ENCODE measurements around the gene BMP2K. TPM values are rescaled to one million over a fixed set of nuclear protein-coding genes. Genes with fewer than 3 reads are reported as not detected.

The BMP2K gene
- 10 to 100 TPM; 13.3 to 25.6 (median 17.1) TPM for total RNA-seq
- 1 to 10 TPM; 3.1 to 3.8 TPM for polyA plus RNA-seq
- total RNA-seq = 22.2 reads per million, percentile 53 among the genes with 10 or more reads in this experiment

DNA sequence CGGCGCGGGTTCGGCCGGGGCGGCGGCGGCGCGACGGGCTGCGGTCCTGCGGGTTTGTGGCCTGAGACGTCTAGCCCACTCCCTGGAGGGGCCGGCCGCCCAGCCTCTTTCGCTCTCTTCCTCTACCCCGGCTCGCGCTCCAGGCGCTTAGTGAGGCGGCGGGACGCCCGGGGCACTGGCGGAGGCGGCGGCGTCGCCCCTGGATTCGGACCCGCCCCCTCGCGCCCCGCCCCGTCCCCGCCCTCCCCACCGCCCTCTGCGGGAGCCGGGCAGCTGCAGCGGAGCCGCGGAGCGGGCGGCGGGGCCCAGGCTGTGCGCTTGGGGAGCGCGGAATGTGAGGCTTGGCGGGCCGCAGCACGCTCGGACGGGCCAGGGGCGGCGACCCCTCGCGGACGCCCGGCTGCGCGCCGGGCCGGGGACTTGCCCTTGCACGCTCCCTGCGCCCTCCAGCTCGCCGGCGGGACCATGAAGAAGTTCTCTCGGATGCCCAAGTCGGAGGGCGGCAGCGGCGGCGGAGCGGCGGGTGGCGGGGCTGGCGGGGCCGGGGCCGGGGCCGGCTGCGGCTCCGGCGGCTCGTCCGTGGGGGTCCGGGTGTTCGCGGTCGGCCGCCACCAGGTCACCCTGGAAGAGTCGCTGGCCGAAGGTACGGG is at the start of gene BMP2K:
Gene BMP2K (plus strand): TSS at position 272 of the 650 bp plus-strand sequence. CDS start 194 bp downstream, at position 466.
- DNase-seq = peak; percentile 65 to 90 (median 83)
- Mint-ChIP-seq H3K27me3 (no peaks in the 10 kb centered on the region), H3K36me3 (no peaks in the 10 kb centered on the region), H3K9me3 (no peaks in the 10 kb centered on the region), H3K4me1 (peaks cover 7 to 30% (median 13%) of the 10 kb centered on the region in 7 donors), H3K4me3 (peak within 1 kb of the TSS; percentile 88 to 98 (median 96)), H3K27ac (peak within 1 kb of the TSS; percentile 91 to 98 (median 97))
- intact Hi-C loops (cut with micrococcal nuclease) = loop anchor here (1.0 to 10.0 kb wide), 18 partner anchors 53 to 1729 kb away; partner anchors contain the start of genes CCNG2 (in 2 of the 2), PAQR3 (in 2 of the 2) and ANTXR2 (in 1 of the 2)
- Histone ChIP-seq H3K4me1 (ENCODE audit: control insufficient read depth in 2 of 2, insufficient read depth in 2 of 2, low read length in 2 of 2) (peaks cover 4 to 14% of the 10 kb centered on the region in 2 donors), H3K36me3 (ENCODE audit: control insufficient read depth in 2 of 3, insufficient read depth in 3 of 3, low read length in 3 of 3) (peaks cover 0 to 4% (median 0%) of the 10 kb centered on the region in 3 experiments), H3K4me3 (ENCODE audit: low read length) (peak within 1 kb of the TSS; percentile 87), H3K9me3 (ENCODE audit: control insufficient read depth in 2 of 3, low read length in 3 of 3) (no peaks in the 10 kb centered on the region), H3K27ac (ENCODE audit: low read depth, low read length) (peak within 1 kb of the TSS; percentile 78), H3K27me3 (ENCODE audit: control insufficient read depth in 2 of 2, insufficient read depth in 2 of 2, low read length in 2 of 2) (no peaks in the 10 kb centered on the region)
- ChIA-PET CTCF (interaction anchor here (0.6 kb wide), 1 partner anchor 124 kb away, joined by 3 read pairs; no protein-coding TSS in a partner anchor), POLR2A (interaction anchor here (1.2 to 1.4 kb wide), 2 partner anchors 121 to 132 kb away, joined by 3 read pairs; no protein-coding TSS in a partner anchor)
- peak; percentile 89 for ATAC-seq

DNA sequence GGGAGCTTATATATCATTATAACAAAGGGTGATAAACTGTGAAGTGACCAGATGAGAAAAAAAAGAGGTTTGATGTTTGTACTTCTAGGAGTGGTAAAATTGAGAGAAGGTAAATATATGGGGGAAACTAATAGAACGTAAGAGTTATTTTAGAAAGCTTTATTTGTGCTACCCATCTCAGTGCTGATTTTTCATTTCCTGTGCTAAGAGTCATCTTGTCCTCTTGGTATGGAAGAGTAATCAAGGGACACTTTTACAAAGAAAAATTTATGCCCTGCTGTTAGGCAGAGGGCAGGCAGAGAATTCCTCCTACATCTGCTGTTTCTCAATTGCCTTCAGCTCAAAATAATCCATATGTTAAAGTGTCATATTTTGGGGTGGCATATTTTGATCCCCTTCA is 49.6 kb upstream of the BMP2K start:
- Histone ChIP-seq H3K4me1 (ENCODE audit: control insufficient read depth in 2 of 2, insufficient read depth in 2 of 2, low read length in 2 of 2) (peaks cover 0 to 4% of the 10 kb centered on the region in 2 donors), H3K27me3 (ENCODE audit: control insufficient read depth in 2 of 2, insufficient read depth in 2 of 2, low read length in 2 of 2) (no peaks in the 10 kb centered on the region), H3K36me3 (ENCODE audit: control insufficient read depth in 2 of 3, insufficient read depth in 3 of 3, low read length in 3 of 3) (no peaks in the 10 kb centered on the region), H3K4me3 (ENCODE audit: low read length) (no peak overlapping the region), H3K27ac (ENCODE audit: low read depth, low read length) (no peak overlapping the region), H3K9me3 (ENCODE audit: control insufficient read depth in 2 of 3, low read length in 3 of 3) (no peaks in the 10 kb centered on the region)
- DNase-seq (no peak), ATAC-seq (no peak)
- intact Hi-C loops (cut with micrococcal nuclease) = no loop called here
- Mint-ChIP-seq H3K4me1 (peaks cover 0 to 7% (median 4%) of the 10 kb centered on the region in 7 donors), H3K36me3 (no peaks in the 10 kb centered on the region), H3K27me3 (peaks cover 0 to 2% (median 0%) of the 10 kb centered on the region in 5 donors), H3K4me3 (no peak overlapping the region), H3K27ac (no peak overlapping the region), H3K9me3 (peaks cover 0 to 1% (median 0%) of the 10 kb centered on the region in 11 donors)
- CTCF ChIA-PET = no interaction called here
- POLR2A ChIA-PET = interaction anchor here (0.6 kb wide), 1 partner anchor 21 kb away, joined by 3 read pairs; no protein-coding TSS in a partner anchor

DNA sequence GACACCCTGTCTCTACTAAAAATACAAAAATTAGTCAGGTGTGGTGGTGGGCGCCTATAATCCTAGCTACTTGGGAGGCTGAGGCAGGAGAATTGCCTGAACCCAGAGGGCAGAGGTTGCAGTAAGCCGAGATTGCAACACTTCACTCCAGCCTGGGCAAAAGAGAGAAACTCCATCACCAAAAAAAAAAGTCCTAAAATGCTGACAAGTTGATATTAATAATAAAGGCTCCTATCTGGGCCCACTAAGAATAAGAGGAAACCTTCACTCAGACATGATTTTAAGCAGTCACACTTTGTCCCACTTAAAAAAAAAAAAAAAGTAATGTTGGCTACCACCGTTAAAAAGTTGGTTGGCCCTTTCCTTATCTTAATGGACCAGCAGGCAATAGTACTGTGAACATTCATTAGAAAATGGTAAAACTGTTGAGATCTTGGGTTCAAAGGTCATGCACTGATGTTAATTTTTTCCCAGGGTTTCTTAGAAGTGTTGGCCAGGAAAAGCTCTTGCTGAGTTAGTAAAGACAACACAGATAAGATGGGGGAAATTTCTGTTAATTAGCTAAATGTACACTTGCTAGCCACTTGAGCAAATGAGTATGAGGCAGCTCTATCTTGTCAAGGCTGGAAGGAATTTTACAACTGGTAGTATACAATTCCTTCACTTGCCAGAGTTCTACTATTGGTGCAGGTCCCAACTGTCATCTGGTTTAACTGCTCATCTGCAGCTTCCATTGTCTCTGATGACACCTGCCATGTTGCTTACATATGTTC is 43.6 kb upstream of the BMP2K start:
- CTCF ChIA-PET = interaction anchor here (0.6 kb wide), 1 partner anchor 19 kb away, joined by 4 read pairs; no protein-coding TSS in a partner anchor
- peaks cover 0 to 17% (median 5%) of the 10 kb centered on the region in 7 donors for H3K4me1 Mint-ChIP-seq

DNA sequence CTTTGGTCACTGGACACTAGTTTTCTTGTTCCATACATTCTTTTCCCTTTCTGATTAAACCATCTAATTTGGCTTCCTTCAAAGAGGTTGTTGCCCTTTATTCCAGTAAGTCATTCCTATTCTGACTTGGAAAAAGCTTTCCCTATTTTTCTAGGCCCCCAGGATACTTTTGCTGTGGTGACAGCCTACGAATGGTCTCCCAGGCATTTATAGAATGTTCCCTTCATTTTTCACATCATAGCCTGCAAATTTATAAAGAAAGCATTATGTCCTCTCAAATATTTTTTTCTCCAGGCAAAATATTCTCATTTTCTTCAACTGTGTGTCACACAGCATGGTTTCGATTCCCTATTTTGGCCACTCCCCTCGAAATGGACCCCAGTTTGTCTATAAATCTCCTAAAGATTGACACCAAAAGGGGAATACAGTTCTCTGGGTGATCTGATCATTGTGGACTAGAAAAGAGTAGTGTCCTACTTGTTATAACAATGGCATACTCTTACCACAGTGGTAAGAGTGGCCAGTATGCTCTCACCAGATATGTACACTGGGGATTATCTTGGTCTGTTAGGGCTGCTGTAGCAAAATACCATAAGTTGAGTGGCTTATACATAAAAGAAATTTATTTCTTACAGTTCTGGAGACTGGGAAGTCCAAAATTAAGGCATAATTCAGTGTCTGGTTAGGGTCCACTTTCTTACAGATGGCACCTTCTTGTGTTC is 41.5 kb upstream of the BMP2K start:
- Histone ChIP-seq H3K27me3 (ENCODE audit: control insufficient read depth in 2 of 2, insufficient read depth in 2 of 2, low read length in 2 of 2) (no peaks in the 10 kb centered on the region), H3K4me3 (ENCODE audit: low read length) (no peak overlapping the region), H3K36me3 (ENCODE audit: control insufficient read depth in 2 of 3, insufficient read depth in 3 of 3, low read length in 3 of 3) (no peaks in the 10 kb centered on the region), H3K9me3 (ENCODE audit: control insufficient read depth in 2 of 3, low read length in 3 of 3) (no peaks in the 10 kb centered on the region), H3K27ac (ENCODE audit: low read depth, low read length) (no peak overlapping the region), H3K4me1 (ENCODE audit: control insufficient read depth in 2 of 2, insufficient read depth in 2 of 2, low read length in 2 of 2) (no peaks in the 10 kb centered on the region)
- Mint-ChIP-seq H3K4me1 (peaks cover 0 to 19% (median 8%) of the 10 kb centered on the region in 7 donors), H3K27me3 (peaks cover 0 to 2% (median 0%) of the 10 kb centered on the region in 5 donors), H3K27ac (no peak overlapping the region), H3K9me3 (peaks cover 0 to 1% (median 0%) of the 10 kb centered on the region in 11 donors), H3K4me3 (no peak overlapping the region), H3K36me3 (peaks cover 0 to 3% (median 0%) of the 10 kb centered on the region in 5 donors)
- ChIA-PET POLR2A (no interaction called here), CTCF (no interaction called here)
- intact Hi-C loops (cut with micrococcal nuclease) = no loop called here
- ATAC-seq = no peak
- no peak for DNase-seq

More for the DNA sequence above, 43.6 kb upstream of the BMP2K start:
- Mint-ChIP-seq H3K27me3 (peaks cover 0 to 2% (median 0%) of the 10 kb centered on the region in 5 donors), H3K27ac (no peak overlapping the region), H3K9me3 (peaks cover 0 to 1% (median 0%) of the 10 kb centered on the region in 11 donors), H3K36me3 (peaks cover 0 to 2% (median 0%) of the 10 kb centered on the region in 5 donors), H3K4me3 (no peak overlapping the region)
- no peak overlapping the region for H3K4me3 ChIP-seq (ENCODE audit: low read length)
- no peaks in the 10 kb centered on the region for H3K9me3 ChIP-seq (ENCODE audit: control insufficient read depth in 2 of 3, low read length in 3 of 3)
- H3K4me1 ChIP-seq (ENCODE audit: control insufficient read depth in 2 of 2, insufficient read depth in 2 of 2, low read length in 2 of 2) = no peaks in the 10 kb centered on the region
- H3K27ac ChIP-seq (ENCODE audit: low read depth, low read length) = no peak overlapping the region
- no peaks in the 10 kb centered on the region for H3K36me3 ChIP-seq (ENCODE audit: control insufficient read depth in 2 of 3, insufficient read depth in 3 of 3, low read length in 3 of 3)
- H3K27me3 ChIP-seq (ENCODE audit: control insufficient read depth in 2 of 2, insufficient read depth in 2 of 2, low read length in 2 of 2) = no peaks in the 10 kb centered on the region
- POLR2A ChIA-PET = no interaction called here
- ATAC-seq = no peak
- DNase-seq = no peak
- intact Hi-C loops (cut with micrococcal nuclease) = no loop called here

DNA sequence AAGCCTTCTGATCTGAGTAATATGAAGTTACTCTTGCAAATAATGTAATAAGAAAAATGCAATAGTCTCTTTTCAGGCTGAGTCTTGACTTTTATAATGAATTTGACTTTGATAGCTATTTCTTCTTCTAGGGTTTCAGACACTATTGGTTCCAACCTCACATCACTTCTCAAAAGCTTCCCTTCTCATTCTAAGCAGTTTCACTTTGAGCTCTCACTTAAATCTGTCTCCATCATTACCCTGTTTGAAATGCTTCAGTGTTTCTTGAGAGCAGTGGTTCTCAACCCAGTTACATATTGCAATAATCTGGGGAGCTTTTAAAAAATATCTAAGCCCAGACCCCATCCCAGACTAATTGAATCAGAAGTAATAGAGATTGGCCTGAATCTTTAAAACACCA is 40.5 kb upstream of the BMP2K start:
- H3K36me3 Mint-ChIP-seq = peaks cover 0 to 3% (median 0%) of the 10 kb centered on the region in 5 donors
- Histone ChIP-seq H3K9me3 (ENCODE audit: control insufficient read depth in 2 of 3, low read length in 3 of 3) (no peaks in the 10 kb centered on the region), H3K4me1 (ENCODE audit: control insufficient read depth in 2 of 2, insufficient read depth in 2 of 2, low read length in 2 of 2) (no peaks in the 10 kb centered on the region), H3K4me3 (ENCODE audit: low read length) (no peak overlapping the region), H3K36me3 (ENCODE audit: control insufficient read depth in 2 of 3, insufficient read depth in 3 of 3, low read length in 3 of 3) (no peaks in the 10 kb centered on the region), H3K27ac (ENCODE audit: low read depth, low read length) (no peak overlapping the region), H3K27me3 (ENCODE audit: control insufficient read depth in 2 of 2, insufficient read depth in 2 of 2, low read length in 2 of 2) (no peaks in the 10 kb centered on the region)
- intact Hi-C loops (cut with micrococcal nuclease) = no loop called here
- no peak for ATAC-seq
- POLR2A ChIA-PET = no interaction called here
- no peaks in the 10 kb centered on the region for H3K27me3 Mint-ChIP-seq
- no peak for DNase-seq
- peaks cover 0 to 19% (median 8%) of the 10 kb centered on the region in 7 donors for H3K4me1 Mint-ChIP-seq
- no peak overlapping the region for H3K4me3 Mint-ChIP-seq
- peaks cover 0 to under 1% (median 0%) of the 10 kb centered on the region in 11 donors for H3K9me3 Mint-ChIP-seq
- CTCF ChIA-PET = interaction anchor here (0.6 kb wide), 1 partner anchor 49 kb away, joined by 3 read pairs; no protein-coding TSS in a partner anchor
- no peak overlapping the region for H3K27ac Mint-ChIP-seq

DNA sequence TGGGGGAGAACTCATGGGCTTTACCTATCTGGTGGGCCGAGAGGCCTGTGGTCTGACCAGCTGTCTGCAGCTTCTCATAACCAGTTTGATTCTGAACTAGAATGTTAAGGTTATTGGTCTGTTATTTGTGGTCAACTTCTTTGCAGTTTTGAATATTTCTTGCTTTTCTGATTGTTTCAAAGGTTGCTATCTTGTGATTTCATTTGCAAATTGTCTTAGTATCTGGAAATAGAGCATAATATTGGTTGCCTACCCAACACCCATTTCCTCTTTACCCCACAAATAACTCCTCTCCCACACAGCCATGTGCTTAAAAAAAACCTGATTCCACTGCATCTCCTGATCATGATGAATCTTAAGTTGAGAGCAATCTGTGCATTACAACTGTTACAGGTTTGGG is 39.1 kb upstream of the BMP2K start:
- Histone ChIP-seq H3K4me1 (ENCODE audit: control insufficient read depth in 2 of 2, insufficient read depth in 2 of 2, low read length in 2 of 2) (no peaks in the 10 kb centered on the region), H3K27ac (ENCODE audit: low read depth, low read length) (no peak overlapping the region), H3K4me3 (ENCODE audit: low read length) (no peak overlapping the region), H3K27me3 (ENCODE audit: control insufficient read depth in 2 of 2, insufficient read depth in 2 of 2, low read length in 2 of 2) (no peaks in the 10 kb centered on the region), H3K36me3 (ENCODE audit: control insufficient read depth in 2 of 3, insufficient read depth in 3 of 3, low read length in 3 of 3) (no peaks in the 10 kb centered on the region), H3K9me3 (ENCODE audit: control insufficient read depth in 2 of 3, low read length in 3 of 3) (no peaks in the 10 kb centered on the region)
- H3K27me3 Mint-ChIP-seq = no peaks in the 10 kb centered on the region
- no peak overlapping the region for H3K27ac Mint-ChIP-seq
- no peaks in the 10 kb centered on the region for H3K9me3 Mint-ChIP-seq
- peaks cover 0 to 19% (median 10%) of the 10 kb centered on the region in 7 donors for H3K4me1 Mint-ChIP-seq
- DNase-seq (no peak), ATAC-seq (no peak)
- POLR2A ChIA-PET = no interaction called here
- intact Hi-C loops (cut with micrococcal nuclease) = no loop called here
- CTCF ChIA-PET = no interaction called here
- no peak overlapping the region for H3K4me3 Mint-ChIP-seq
- H3K36me3 Mint-ChIP-seq = peaks cover 0 to 3% (median 0%) of the 10 kb centered on the region in 5 donors
